IPS DF 6.9 (cell line): ENCODE measurements around the gene PTGFRN.

ENCODE experiments used
- DNase-seq: peaks from one replicate; pipeline ENCODE4 v3.0.0-alpha.2; 2013; ENCODE audit warnings: low read depth, low spot score
- H3K27ac ChIP-seq: one replicate; pipeline ENCODE4 v1.5.1; 2013; ENCODE audit warnings: low read length, control low read depth
- H3K27me3 ChIP-seq: 2 replicates; pipeline ENCODE4 v1.6.1; 2013; ENCODE audit warnings: mild to moderate bottlenecking, low read length; ENCODE audit not compliant: control insufficient read depth, insufficient read depth
- H3K36me3 ChIP-seq: 2 replicates; pipeline ENCODE4 v1.6.1; 2013; ENCODE audit warnings: low read length; ENCODE audit not compliant: control insufficient read depth, insufficient read depth
- H3K4me1 ChIP-seq: 2 replicates; pipeline ENCODE4 v1.6.1; 2013; ENCODE audit warnings: low read length; ENCODE audit not compliant: control insufficient read depth, insufficient read depth
- H3K4me3 ChIP-seq: 2 replicates; pipeline ENCODE4 v1.5.1; 2013; ENCODE audit warnings: mild to moderate bottlenecking, low read length
- H3K9me3 ChIP-seq: 2 replicates; pipeline ENCODE4 v1.6.1; 2013; ENCODE audit warnings: low read length, inconsistent platforms; ENCODE audit not compliant: control insufficient read depth, insufficient read depth
- WGBS: extraction: QIAGEN DNeasy Blood & Tissue Kit; methylation state at CpG from one replicate; pipeline ENCODE4 v1.1.7; 2013; ENCODE audit warnings: mixed read lengths, missing lambda C conversion rate; ENCODE audit not compliant: insufficient read length, insufficient coverage; 5-methylcytosine and 5-hydroxymethylcytosine counted together

Gene PTGFRN

GRCh38 chr1:117030271-117030877 is 120.7 kb downstream of the PTGFRN start:
- H3K27me3 ChIP-seq = no peaks in the 10 kb centered on the region
- no peak for DNase-seq
- H3K36me3 ChIP-seq = no peaks in the 10 kb centered on the region
- no peaks in the 10 kb centered on the region for H3K9me3 ChIP-seq
- no peaks in the 10 kb centered on the region for H3K4me1 ChIP-seq
- H3K4me3 ChIP-seq = no peak overlapping the region
- H3K27ac ChIP-seq = no peak overlapping the region
- WGBS = no CpG with 5 or more reads among the region's 1 CpG

- Histone ChIP-seq H3K27ac (no peak overlapping the region), H3K36me3 (no peaks in the 10 kb centered on the region), H3K9me3 (no peaks in the 10 kb centered on the region), H3K4me3 (no peak overlapping the region), H3K4me1 (no peaks in the 10 kb centered on the region), H3K27me3 (no peaks in the 10 kb centered on the region)
- no peak for DNase-seq
- WGBS = no CpG with 5 or more reads among the region's 3 CpGs
Measured at GRCh38 chr1:117032266-117032665, 122.5 kb downstream of the PTGFRN start.

GRCh38 chr1:117032681-117033539 is 123.2 kb downstream of the PTGFRN start:
- Histone ChIP-seq H3K9me3 (no peaks in the 10 kb centered on the region), H3K27ac (no peak overlapping the region), H3K4me1 (no peaks in the 10 kb centered on the region), H3K27me3 (no peaks in the 10 kb centered on the region), H3K4me3 (no peak overlapping the region), H3K36me3 (no peaks in the 10 kb centered on the region)
- DNase-seq = no peak
- no CpG with 5 or more reads among the region's 11 CpGs for WGBS

GRCh38 chr1:117033772-117034171 is 124.1 kb downstream of the PTGFRN start:
- Histone ChIP-seq H3K36me3 (no peaks in the 10 kb centered on the region), H3K4me3 (no peak overlapping the region), H3K27ac (no peak overlapping the region), H3K4me1 (no peaks in the 10 kb centered on the region; the same call in 1 of the 2 replicates), H3K9me3 (no peaks in the 10 kb centered on the region), H3K27me3 (no peaks in the 10 kb centered on the region)
- no peak for DNase-seq
- WGBS = no CpG with 5 or more reads among the region's 7 CpGs

- Histone ChIP-seq H3K4me3 (no peak overlapping the region), H3K27ac (no peak overlapping the region), H3K36me3 (no peaks in the 10 kb centered on the region), H3K9me3 (no peaks in the 10 kb centered on the region), H3K4me1 (no peaks in the 10 kb centered on the region; the same call in 1 of the 2 replicates), H3K27me3 (no peaks in the 10 kb centered on the region)
- no peak for DNase-seq
- WGBS = no CpG with 5 or more reads among the region's 7 CpGs
Measured at GRCh38 chr1:117034791-117035290, 125.1 kb downstream of the PTGFRN start.

GRCh38 chr1:117036018-117036461 is 126.3 kb downstream of the PTGFRN start:
- Histone ChIP-seq H3K27ac (no peak overlapping the region), H3K27me3 (no peaks in the 10 kb centered on the region), H3K36me3 (no peaks in the 10 kb centered on the region), H3K4me1 (no peaks in the 10 kb centered on the region; the same call in 1 of the 2 replicates), H3K9me3 (no peaks in the 10 kb centered on the region), H3K4me3 (no peak overlapping the region)
- no CpG with 5 or more reads among the region's 6 CpGs for WGBS
- no peak for DNase-seq

- WGBS = no CpG with 5 or more reads among the region's 1 CpG
- Histone ChIP-seq H3K27me3 (no peaks in the 10 kb centered on the region), H3K4me3 (no peak overlapping the region), H3K36me3 (no peaks in the 10 kb centered on the region), H3K4me1 (no peaks in the 10 kb centered on the region; the same call in 1 of the 2 replicates), H3K9me3 (no peaks in the 10 kb centered on the region), H3K27ac (no peak overlapping the region)
- DNase-seq = no peak
Measured at GRCh38 chr1:117037802-117038201, 128.1 kb downstream of the PTGFRN start.

- Histone ChIP-seq H3K36me3 (no peaks in the 10 kb centered on the region), H3K4me1 (no peaks in the 10 kb centered on the region; the same call in 1 of the 2 replicates), H3K27me3 (no peaks in the 10 kb centered on the region), H3K9me3 (no peaks in the 10 kb centered on the region), H3K27ac (no peak overlapping the region), H3K4me3 (no peak overlapping the region)
- DNase-seq = no peak
- WGBS = no CpG with 5 or more reads among the region's 6 CpGs
Measured at GRCh38 chr1:117038236-117038635, 128.5 kb downstream of the PTGFRN start.
